NAMALWA (cell line): ENCODE results near the gene ITGA5.
A peak's percentile ranks its signal among the peaks of the same experiment; 100 is the strongest.
"Not testable (repeated sequence)": the region's sequence is repeated elsewhere in the genome, so short reads cannot be mapped to it uniquely, and the experiment has no call there.

Experiments
- DNase-seq: peaks from one replicate; pipeline ENCODE4 v3.0.0-alpha.2; 2015; ENCODE audit warnings: low spot score

The ITGA5 gene

GRCh38 chr12:54371328-54372112, 47.5 kb downstream of the ITGA5 start:
- DNase-seq: no peak

GRCh38 chr12:54370171-54370730, 48.8 kb downstream of the ITGA5 start:
- DNase-seq: no peak

DNA sequence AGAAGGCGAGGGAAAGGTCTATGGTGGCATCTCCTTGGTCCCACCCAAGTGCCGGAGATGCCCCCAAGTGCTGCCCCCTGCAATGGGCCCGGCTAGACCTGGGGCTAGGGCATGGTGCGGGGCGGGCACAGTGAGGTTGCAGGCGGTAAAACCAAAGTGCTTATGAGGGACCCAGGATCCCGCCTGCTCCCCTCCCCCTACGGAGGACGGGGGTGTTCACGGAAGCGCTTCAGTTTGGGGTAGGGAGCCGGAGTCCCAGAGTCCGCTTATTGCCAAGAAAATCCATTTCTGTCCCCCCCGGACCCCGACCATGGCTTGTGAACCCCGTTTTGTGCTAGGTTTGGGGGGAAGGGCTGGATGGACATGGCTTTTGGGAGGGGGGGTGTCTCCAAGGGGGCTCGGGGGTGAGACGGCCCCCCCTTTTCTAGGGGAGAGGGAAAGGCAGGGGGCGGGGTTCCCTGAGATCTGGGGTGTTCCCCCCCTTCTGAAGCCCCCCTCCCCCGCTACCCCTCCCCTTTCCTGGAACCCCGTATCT, 49.4 kb downstream of the ITGA5 start:
- no peak for DNase-seq

DNA sequence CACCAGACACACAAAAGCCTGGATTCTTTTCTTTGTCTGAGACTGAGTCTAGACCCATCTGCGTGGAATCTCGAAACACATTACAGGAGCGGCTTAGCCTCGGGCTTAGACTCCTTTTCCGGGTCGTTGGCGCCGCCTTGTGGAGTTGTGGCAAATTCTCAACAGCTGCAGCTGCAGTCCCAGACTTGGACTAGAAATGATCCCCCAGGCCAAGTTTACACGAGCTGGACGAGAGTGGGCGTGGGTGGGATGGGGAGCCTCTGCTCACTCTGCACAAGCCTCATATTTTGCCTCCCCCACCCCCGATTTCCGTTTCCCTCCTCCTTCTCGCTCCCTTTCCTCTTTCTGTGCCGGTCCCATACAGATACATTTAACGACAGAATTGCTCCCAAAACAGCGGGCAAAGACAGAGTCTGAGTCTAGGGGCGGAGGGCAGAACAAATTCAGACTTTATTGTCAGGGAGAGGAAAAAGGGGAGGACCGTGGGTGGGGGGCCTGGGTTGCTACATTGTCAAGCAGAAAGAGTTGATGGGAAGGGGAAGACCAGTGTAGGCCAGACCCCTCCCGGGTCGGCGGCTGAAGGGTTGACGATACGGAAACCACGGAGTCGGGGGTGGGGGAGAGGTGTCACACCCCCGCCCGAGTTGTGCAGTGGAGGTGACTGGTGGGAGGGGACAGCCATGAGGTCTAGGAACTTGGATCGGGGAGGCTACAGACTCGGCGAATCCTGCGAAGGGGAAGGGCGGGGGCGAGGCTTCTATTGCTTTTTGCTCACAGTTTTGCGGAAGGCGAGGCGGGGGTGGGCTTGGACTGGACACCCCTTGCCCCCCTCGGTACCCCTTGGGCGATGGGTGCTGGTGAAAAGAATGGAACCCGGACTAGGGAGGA, 50.1 kb downstream of the ITGA5 start:
- peak; percentile 90 for DNase-seq

DNA sequence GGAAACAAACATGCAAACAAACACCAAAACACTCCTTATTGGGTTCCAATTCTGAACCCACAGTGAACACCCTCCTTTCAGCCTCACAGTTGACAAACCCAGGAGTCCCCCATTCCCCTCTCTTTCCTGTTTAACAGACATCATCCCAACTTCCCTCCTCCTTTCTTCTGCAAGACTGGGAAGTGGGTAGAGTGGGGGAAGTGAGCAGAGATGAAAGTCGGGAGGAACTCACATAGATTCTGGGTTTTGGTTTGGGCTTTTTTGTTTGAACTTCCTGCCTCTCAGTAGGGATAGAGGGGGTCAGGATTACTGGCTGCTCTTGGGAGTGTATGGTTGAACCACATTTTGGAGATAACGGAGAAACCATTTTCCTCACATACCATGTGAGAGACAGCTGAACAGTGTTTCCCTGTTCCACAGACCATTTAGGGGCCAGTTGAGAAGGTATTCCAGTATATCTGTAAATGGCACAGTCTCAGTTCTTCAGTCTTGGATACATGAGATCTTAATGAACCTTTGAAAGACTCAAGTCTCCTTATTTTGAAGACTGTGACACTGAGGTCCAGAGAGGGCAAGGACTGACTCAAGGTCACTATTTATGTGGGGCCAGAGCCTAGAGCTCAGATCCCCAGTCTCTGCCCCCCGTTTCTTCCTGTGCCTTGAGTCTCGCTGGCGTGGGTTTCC, 50.9 kb downstream of the ITGA5 start:
- no peak for DNase-seq

DNA sequence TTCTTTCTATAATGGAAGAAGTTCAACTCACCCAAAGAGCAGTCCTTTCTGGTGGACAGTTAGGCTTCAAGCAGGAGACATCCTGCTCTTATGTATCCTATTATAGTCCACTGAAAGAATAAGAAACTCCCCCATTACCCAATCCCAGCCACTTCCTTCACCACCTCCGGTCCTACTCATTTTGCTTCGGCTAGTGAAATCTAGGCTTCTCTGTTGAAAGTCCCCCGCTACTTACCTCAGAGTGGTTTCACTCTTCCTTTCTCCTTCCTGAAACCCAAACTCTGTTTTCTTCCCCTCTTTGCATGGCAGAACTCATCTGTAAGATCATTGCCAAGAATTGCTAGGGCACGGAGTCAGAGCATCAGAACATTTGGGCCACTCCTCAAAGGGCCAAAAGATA, 54.7 kb downstream of the ITGA5 start, which contains the start of gene GPR84:
Gene GPR84 (minus strand): TSS at position 74 of the 400 bp plus-strand sequence. CDS start 635 bp downstream, outside the sequence.
- no peak for DNase-seq

GRCh38 chr12:54363618-54364017, 55.4 kb downstream of the ITGA5 start:
- no peak for DNase-seq

GRCh38 chr12:54363047-54363446, 56.0 kb downstream of the ITGA5 start:
- DNase-seq: no peak

- peak; percentile 62 for DNase-seq
These were observed 58.2 kb downstream of the ITGA5 start for GRCh38 chr12:54360717-54361456.

GRCh38 chr12:54359762-54360351, 59.2 kb downstream of the ITGA5 start:
- no peak for DNase-seq

- DNase-seq: peak; percentile 99
These were observed 59.9 kb downstream of the ITGA5 start for GRCh38 chr12:54358945-54359761.

DNA sequence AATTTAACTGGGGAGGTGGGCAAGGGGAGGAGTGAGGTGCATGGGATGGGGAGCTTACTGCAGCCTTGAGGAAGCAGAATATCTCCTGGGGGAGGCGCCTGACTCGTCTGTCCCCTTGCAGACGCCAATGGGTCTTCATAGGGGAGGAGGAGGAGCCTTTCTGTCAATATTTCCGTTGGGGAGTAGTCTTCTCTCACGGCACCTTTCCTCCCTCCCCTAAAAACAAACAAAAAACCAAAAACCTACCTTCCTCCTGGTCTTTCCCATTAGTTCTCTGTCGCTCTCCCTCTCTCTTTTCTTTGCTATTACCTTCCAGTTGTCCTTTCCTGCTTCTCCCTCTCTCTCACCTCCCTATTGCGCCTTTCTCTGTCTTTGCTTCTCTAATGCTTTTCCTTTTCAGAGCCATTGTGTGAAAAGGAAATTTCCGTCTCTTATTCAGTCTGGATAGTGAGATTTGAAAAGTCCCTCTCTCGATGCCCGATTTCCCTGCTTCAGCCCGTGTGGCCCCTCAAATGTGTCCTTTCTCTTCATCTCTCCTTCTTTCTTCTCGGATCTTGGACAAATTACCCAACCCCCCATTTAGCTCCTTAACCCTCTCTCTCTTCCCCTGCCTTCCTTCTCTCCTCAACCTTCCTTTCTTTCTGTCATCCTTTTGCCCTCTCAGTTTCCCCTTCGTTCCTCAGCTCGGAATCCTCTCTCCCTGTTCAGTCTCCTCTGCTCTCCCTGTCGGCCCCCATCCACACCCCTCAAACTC, 60.7 kb downstream of the ITGA5 start:
- DNase-seq: peak; percentile 77

GRCh38 chr12:54357506-54358190, 61.4 kb downstream of the ITGA5 start:
- DNase-seq: no peak

DNA sequence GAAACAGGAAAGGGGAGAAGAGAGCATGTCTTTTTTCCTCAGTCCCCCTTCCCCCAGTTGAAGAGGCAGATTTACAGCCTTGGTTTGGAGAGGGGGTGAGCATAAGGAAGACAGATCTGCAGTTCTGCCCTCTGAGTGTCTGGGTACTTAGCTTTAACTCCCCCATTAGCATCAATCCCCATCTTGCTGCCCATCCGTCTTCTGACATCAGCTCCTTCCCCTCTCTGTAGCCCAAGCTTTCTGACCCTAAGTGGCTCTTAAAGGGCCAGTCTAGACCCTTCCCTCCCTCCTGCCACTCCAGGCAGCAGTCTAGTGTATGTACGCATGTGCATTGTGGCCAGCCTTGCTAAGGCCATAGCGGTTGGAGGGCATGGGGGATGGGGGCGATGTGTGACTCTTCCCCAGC, 62.1 kb downstream of the ITGA5 start:
- no peak for DNase-seq

DNA sequence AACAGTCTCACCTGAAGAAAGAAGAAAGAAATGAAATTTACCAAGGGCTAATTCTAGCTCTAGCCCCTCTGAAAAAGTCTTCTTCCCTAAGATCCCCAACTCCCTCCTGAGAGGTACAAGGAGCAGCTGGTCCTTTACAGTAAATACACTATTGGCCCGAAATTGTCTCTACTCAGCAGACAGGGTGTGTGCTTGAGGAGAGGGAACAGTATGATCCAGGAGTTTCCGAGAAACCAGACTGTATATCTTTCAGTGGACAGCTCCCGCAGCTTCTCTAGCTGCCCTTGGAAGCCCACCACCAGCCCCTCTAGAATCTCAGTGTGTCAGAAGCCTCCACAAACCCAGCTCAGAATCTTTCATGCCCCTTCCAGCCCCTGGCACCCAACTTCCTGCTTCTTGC, 62.8 kb downstream of the ITGA5 start:
- no peak for DNase-seq

GRCh38 chr12:54355104-54355815, 63.8 kb downstream of the ITGA5 start:
- no peak for DNase-seq

DNA sequence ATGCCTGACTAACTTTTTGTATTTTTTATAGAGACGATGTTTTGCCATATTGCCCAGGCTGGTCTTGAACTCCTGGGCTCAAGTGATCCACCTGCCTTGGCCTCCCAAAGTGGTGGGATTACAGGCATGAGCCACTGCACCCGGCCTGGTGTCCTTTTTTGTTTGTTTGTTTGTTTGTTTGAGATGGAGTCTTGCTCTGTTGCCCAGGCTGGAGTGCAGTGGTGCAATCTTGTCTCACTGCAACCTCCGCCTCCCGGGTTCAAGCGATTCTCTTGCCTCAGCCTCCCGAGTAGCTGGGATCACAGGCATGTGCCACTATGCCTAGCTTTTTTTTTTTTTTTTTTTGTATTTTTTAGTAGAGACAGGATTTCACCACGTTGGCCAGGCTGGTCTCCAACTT, 64.8 kb downstream of the ITGA5 start:
- DNase-seq: not testable (repeated sequence)
